Naive thymus-derived CD8-positive, alpha-beta T cell (primary cell): Measurements from ENCODE around the gene RAP2A. TPM values are rescaled to one million over a fixed set of nuclear protein-coding genes. Genes with fewer than 3 reads are reported as not detected.

Source experiments
- ATAC-seq, 2 donors: fragments of 150-1000 bp; cut with Tn5 transposase in 1 of 2; sonication (Bioruptor Pico), chemical (Tn5 transposase) in 1 of 2; 1 replicate in 1 of 2; 2 replicates in 1 of 2; pipeline ENCODE4 v1.10.0; 2021; ENCODE audit warnings: mild to moderate bottlenecking in 2 of 2, moderate library complexity in 2 of 2
- POLR2A ChIA-PET: fragments of 350-600 bp; sonication (Branson Sonifier 250); formaldehyde crosslinking; loops from one replicate; lab custom pipeline; 2021; ENCODE audit warnings: antibody characterized with exemption; lab: Charles Lee
- DNase-seq, 10 donors: peaks; one replicate each; pipeline versions ENCODE4 v3.0.0 to v3.0.0-alpha.2; 2020 to 2022
- H3K27ac Mint-ChIP-seq, 10 donors: one replicate each; pipeline ENCODE4 v1.8.0; 2020 to 2022; ENCODE audit warnings: mild to moderate bottlenecking in 10 of 10, mixed read lengths in 10 of 10, moderate library complexity in 4 of 10, inconsistent platforms in 1 of 10
- H3K27me3 Mint-ChIP-seq, 5 donors: one replicate each; pipeline ENCODE4 v1.8.0; 2021 to 2022; ENCODE audit warnings: mixed read lengths in 5 of 5
- H3K36me3 Mint-ChIP-seq, 3 donors: one replicate each; pipeline ENCODE4 v1.8.0; 2020 to 2022; ENCODE audit warnings: mixed read lengths in 3 of 3, mild to moderate bottlenecking in 2 of 3, inconsistent platforms in 1 of 3
- H3K4me1 Mint-ChIP-seq, 4 donors: one replicate each; pipeline ENCODE4 v1.8.0; 2021 to 2022; ENCODE audit warnings: mixed read lengths in 4 of 4
- H3K4me3 Mint-ChIP-seq, 10 donors: one replicate each; pipeline ENCODE4 v1.8.0; 2020 to 2022; ENCODE audit warnings: mild to moderate bottlenecking in 10 of 10, mixed read lengths in 10 of 10, moderate library complexity in 6 of 10, inconsistent platforms in 1 of 10
- H3K9me3 Mint-ChIP-seq, 9 donors: one replicate each; pipeline ENCODE4 v1.8.0; 2020 to 2022; ENCODE audit warnings: mixed read lengths in 9 of 9, mild to moderate bottlenecking in 3 of 9, inconsistent platforms in 1 of 9, moderate library complexity in 1 of 9
- polyA plus RNA-seq, 3 donors: library from polyadenylated mRNA; unstranded; fragments of 300-500 nt; fragmentation: Illumina TruSeq; gene quantifications; one replicate each; pipeline ENCODE4 v1.2.3, GENCODE V29; 2021
- total RNA-seq, 8 experiments: library from RNA in 2 of 8; stranded (reverse) in 2 of 8; gene quantifications; one replicate each; pipeline ENCODE4 v1.2.3 and lab custom pipeline; 2021 to 2026

Gene RAP2A
- total and polyA plus RNA-seq, 5 experiments from 2014 or later = 1.8 to 19.2 (median 3.5) TPM

GRCh38 chr13:97395447-97396136, 38.4 kb upstream of the RAP2A start:
- H3K27me3 Mint-ChIP-seq = no peaks in the 10 kb centered on the region
- ATAC-seq (no peak), DNase-seq (no peak)
- POLR2A ChIA-PET = no interaction called here
- H3K36me3 Mint-ChIP-seq = peaks cover 0 to 21% (median 7%) of the 10 kb centered on the region in 3 donors
- H3K4me1 Mint-ChIP-seq = no peaks in the 10 kb centered on the region
- H3K4me3 Mint-ChIP-seq = no peak overlapping the region
- H3K9me3 Mint-ChIP-seq = peaks cover 0 to 3% (median 0%) of the 10 kb centered on the region in 9 donors
- H3K27ac Mint-ChIP-seq = no peak overlapping the region

GRCh38 chr13:97397267-97397666, 36.7 kb upstream of the RAP2A start:
- POLR2A ChIA-PET = interaction anchor here (1.4 kb wide), 1 partner anchor 11 kb away, joined by 3 read pairs; no protein-coding TSS in a partner anchor
- Mint-ChIP-seq H3K27ac (no peak overlapping the region), H3K36me3 (peaks cover 9 to 15% (median 10%) of the 10 kb centered on the region in 3 donors), H3K4me1 (no peaks in the 10 kb centered on the region), H3K4me3 (no peak overlapping the region), H3K9me3 (peaks cover 0 to 16% (median 7%) of the 10 kb centered on the region in 9 donors), H3K27me3 (peaks cover 0 to 7% (median 1%) of the 10 kb centered on the region in 5 donors)
- DNase-seq (no peak), ATAC-seq (no peak)

DNA sequence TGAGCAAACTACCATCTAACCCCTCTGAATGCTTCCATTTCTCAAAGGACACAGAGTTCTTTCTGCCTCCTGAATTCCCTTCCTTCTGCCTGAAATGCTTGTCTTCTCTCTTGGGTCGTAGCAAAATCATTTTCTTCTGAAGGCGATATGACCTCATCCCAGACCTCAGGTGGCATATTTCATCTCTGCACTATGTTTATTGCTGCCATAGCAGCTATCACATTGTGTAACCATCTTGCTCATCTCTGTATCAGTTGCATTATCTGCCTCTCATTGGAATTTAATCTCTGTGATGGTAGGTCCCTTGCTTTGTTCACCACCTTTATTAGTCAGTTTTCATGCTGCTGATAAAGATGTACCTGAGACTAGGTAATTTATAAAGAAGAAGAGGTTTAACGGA, 32.5 kb upstream of the RAP2A start:
- Mint-ChIP-seq H3K9me3 (peaks cover 0 to 17% (median 7%) of the 10 kb centered on the region in 9 donors), H3K4me3 (no peak overlapping the region), H3K27me3 (peaks cover 2 to 17% (median 9%) of the 10 kb centered on the region in 5 donors), H3K27ac (no peak overlapping the region), H3K4me1 (no peaks in the 10 kb centered on the region), H3K36me3 (peaks cover 0 to 13% (median 10%) of the 10 kb centered on the region in 3 donors)
- ATAC-seq (no peak), DNase-seq (no peak)
- POLR2A ChIA-PET = no interaction called here

- Mint-ChIP-seq H3K4me3 (no peak overlapping the region), H3K36me3 (peaks cover 0 to 13% (median 10%) of the 10 kb centered on the region in 3 donors), H3K4me1 (no peaks in the 10 kb centered on the region), H3K27me3 (peaks cover 4 to 17% (median 11%) of the 10 kb centered on the region in 5 donors), H3K9me3 (peaks cover 0 to 17% (median 7%) of the 10 kb centered on the region in 9 donors), H3K27ac (no peak overlapping the region)
- no peak for DNase-seq
- no peak for ATAC-seq
- POLR2A ChIA-PET = no interaction called here
Observed at GRCh38 chr13:97403893-97404750, 29.8 kb upstream of the RAP2A start.

GRCh38 chr13:97407540-97407939, 26.4 kb upstream of the RAP2A start:
- H3K36me3 Mint-ChIP-seq = no peaks in the 10 kb centered on the region
- H3K27me3 Mint-ChIP-seq = peaks cover 2 to 12% (median 7%) of the 10 kb centered on the region in 5 donors
- POLR2A ChIA-PET = interaction anchor here (1.3 kb wide), 1 partner anchor 26 kb away, joined by 3 read pairs; no protein-coding TSS in a partner anchor
- no peak overlapping the region for H3K4me3 Mint-ChIP-seq
- H3K4me1 Mint-ChIP-seq = no peaks in the 10 kb centered on the region
- H3K9me3 Mint-ChIP-seq = peaks cover 0 to 5% (median 0%) of the 10 kb centered on the region in 9 donors
- no peak for DNase-seq
- no peak for ATAC-seq
- no peak overlapping the region for H3K27ac Mint-ChIP-seq

DNA sequence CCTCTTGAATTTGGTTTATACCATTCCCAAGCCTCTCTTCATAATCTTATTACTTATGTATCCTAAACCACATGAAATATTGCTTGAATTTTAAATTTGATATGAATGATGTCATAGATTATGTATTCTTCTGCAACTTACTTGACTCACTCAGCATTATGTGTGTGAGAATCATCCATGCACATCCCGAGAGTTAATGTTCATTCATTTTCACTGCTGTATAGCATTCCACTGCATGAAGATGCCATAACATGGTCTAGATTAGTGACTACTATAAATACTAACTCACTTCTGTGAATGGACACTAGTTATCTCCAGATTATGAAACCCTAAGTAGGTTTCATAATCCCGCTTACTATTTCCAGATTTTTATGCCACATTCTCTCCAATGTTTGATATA, 25.0 kb upstream of the RAP2A start:
- no peak overlapping the region for H3K4me3 Mint-ChIP-seq
- ATAC-seq (no peak), DNase-seq (no peak)
- peaks cover 0 to 3% (median 0%) of the 10 kb centered on the region in 9 donors for H3K9me3 Mint-ChIP-seq
- POLR2A ChIA-PET = no interaction called here
- H3K27ac Mint-ChIP-seq = no peak overlapping the region
- no peaks in the 10 kb centered on the region for H3K4me1 Mint-ChIP-seq
- H3K36me3 Mint-ChIP-seq = peaks cover 0 to 2% (median 0%) of the 10 kb centered on the region in 3 donors
- peaks cover 6 to 15% (median 7%) of the 10 kb centered on the region in 5 donors for H3K27me3 Mint-ChIP-seq

DNA sequence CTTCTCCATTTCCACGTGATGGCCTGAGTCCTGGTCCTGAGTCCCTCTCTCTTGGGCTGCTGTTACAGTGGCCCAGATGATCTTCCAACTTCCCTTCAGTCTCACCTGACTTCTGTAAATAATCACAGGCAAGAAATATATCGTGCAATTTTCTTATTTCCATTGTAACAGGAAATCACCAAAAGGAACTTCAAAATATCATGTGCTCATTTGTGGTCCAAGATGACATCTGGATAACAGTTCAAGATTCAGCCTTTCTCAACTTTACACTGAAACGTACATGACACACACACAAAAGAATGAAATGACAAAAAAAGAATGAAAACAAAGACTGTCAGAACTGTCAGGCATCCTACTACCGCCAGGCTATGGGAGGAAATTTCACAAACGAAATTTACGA, 22.0 kb upstream of the RAP2A start:
- H3K27ac Mint-ChIP-seq = no peak overlapping the region
- ATAC-seq = no peak

GRCh38 chr13:97413694-97414093, 20.3 kb upstream of the RAP2A start:
- Mint-ChIP-seq H3K4me3 (no peak overlapping the region), H3K36me3 (peaks cover 0 to 4% (median 0%) of the 10 kb centered on the region in 3 donors), H3K9me3 (peaks cover 0 to 3% (median 0%) of the 10 kb centered on the region in 9 donors), H3K4me1 (no peaks in the 10 kb centered on the region), H3K27ac (no peak overlapping the region), H3K27me3 (peaks cover 5 to 17% (median 10%) of the 10 kb centered on the region in 5 donors)
- no peak for ATAC-seq
- POLR2A ChIA-PET = no interaction called here
- no peak for DNase-seq

More for the DNA sequence above, 22.0 kb upstream of the RAP2A start:
- H3K27me3 Mint-ChIP-seq = peaks cover 5 to 11% (median 10%) of the 10 kb centered on the region in 5 donors
- H3K9me3 Mint-ChIP-seq = peaks cover 0 to 3% (median 0%) of the 10 kb centered on the region in 9 donors
- H3K4me1 Mint-ChIP-seq = no peaks in the 10 kb centered on the region
- H3K4me3 Mint-ChIP-seq = no peak overlapping the region
- peaks cover 0 to 4% (median 0%) of the 10 kb centered on the region in 3 donors for H3K36me3 Mint-ChIP-seq
- POLR2A ChIA-PET = no interaction called here
- DNase-seq = no peak

- no peak overlapping the region for H3K4me3 Mint-ChIP-seq
- DNase-seq = no peak
- H3K27me3 Mint-ChIP-seq = peaks cover 5 to 23% (median 10%) of the 10 kb centered on the region in 5 donors
- POLR2A ChIA-PET = no interaction called here
- no peaks in the 10 kb centered on the region for H3K9me3 Mint-ChIP-seq
- no peak overlapping the region for H3K27ac Mint-ChIP-seq
- H3K36me3 Mint-ChIP-seq = peaks cover 0 to 4% (median 0%) of the 10 kb centered on the region in 3 donors
- ATAC-seq = no peak
- H3K4me1 Mint-ChIP-seq = no peaks in the 10 kb centered on the region
Observed at GRCh38 chr13:97414392-97414791, 19.6 kb upstream of the RAP2A start.

GRCh38 chr13:97417698-97418097, 16.3 kb upstream of the RAP2A start:
- POLR2A ChIA-PET = no interaction called here
- Mint-ChIP-seq H3K27me3 (peaks cover 5 to 26% (median 12%) of the 10 kb centered on the region in 5 donors), H3K9me3 (no peaks in the 10 kb centered on the region), H3K27ac (no peak overlapping the region), H3K36me3 (peaks cover 0 to 6% (median 0%) of the 10 kb centered on the region in 3 donors), H3K4me3 (no peak overlapping the region), H3K4me1 (no peaks in the 10 kb centered on the region)
- no peak for ATAC-seq
- DNase-seq = no peak

DNA sequence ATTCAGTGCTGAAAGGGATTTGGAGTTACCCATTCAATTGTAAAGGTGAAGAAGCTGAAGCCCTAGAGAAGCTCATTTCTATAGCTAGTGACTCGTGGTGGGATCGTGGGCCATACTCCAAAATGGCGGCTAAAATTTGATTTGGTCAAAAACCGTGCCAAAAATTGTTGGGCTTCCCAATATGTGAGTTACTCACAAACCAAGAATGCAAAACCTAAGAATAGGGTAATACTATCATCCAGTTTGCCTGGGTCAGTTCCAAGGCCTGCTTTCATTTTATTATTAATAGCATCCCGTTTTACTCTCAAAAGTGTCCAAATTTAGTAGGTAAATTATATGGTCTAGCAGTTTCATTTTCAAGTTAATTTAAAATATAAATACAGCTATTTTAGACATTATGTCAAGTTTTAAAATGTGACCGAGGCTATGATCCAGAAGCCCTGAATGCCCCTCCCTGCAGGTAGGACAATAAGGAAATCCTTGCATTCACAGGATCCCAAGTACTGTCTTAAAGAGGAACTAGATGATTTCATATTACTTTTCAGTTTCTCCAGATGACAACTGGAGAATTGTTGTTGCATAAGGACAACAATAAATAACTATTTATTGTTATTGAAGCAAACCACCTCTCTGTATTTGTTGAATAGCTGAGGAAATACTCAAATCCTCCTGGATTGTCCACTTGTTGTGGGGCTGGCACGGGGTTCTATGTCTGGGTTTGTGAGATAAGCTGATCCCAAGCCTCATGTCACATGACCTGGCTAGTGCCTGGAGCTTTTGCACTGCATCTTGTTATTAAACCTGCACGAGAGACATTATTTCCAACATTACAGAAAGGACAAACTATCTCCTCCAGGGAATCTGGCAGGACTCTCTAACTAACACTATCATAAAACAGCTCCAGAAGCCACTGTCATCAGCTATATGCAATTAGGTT, 11.6 kb upstream of the RAP2A start:
- H3K9me3 Mint-ChIP-seq = no peaks in the 10 kb centered on the region
- no peak for ATAC-seq
- POLR2A ChIA-PET = interaction anchor here (0.6 kb wide), 1 partner anchor 22 kb away, joined by 3 read pairs; no protein-coding TSS in a partner anchor
- H3K4me3 Mint-ChIP-seq = no peak overlapping the region
- DNase-seq = no peak
- peaks cover 3 to 28% (median 5%) of the 10 kb centered on the region in 5 donors for H3K27me3 Mint-ChIP-seq
- peaks cover 0 to 2% (median 0%) of the 10 kb centered on the region in 3 donors for H3K36me3 Mint-ChIP-seq
- no peaks in the 10 kb centered on the region for H3K4me1 Mint-ChIP-seq
- H3K27ac Mint-ChIP-seq = no peak overlapping the region
